PC-9 (cell line): ENCODE measurements around the gene RINL. TPM values are rescaled to one million over a fixed set of nuclear protein-coding genes. Genes with fewer than 3 reads are reported as not detected.

Experiments
- BruUV-seq: library from RNA; stranded (reverse); fragments of 400-500 nt; replicated peaks from 2 replicates; lab custom pipeline; 2021; lab: Mats Ljungman, UMichigan
- CTCF ChIA-PET: fragments of 300-600 bp; sonication (Branson Sonifier 250); formaldehyde crosslinking; loops from one replicate; lab custom pipeline; 2022; ENCODE audit warnings: antibody characterized with exemption; lab: Charles Lee
- POLR2A ChIA-PET: fragments of 300-600 bp; sonication (Branson Sonifier 250); formaldehyde crosslinking; loops from one replicate; lab custom pipeline; 2022; ENCODE audit warnings: antibody characterized with exemption; ENCODE audit not compliant: unreplicated experiment; lab: Charles Lee
- DNase-seq, 2 experiments: peaks; one replicate each; pipeline versions ENCODE4 v3.0.0 to v3.0.0-alpha.2; 2015 to 2022; ENCODE audit warnings: mixed read lengths in 1 of 2
- H2AFZ ChIP-seq: fragments of 200-600 bp; sonication (generic); 2 replicates; pipeline ENCODE4 v1.8.1; 2017; ENCODE audit warnings: antibody characterized with exemption
- H3F3A ChIP-seq: fragments of 200-600 bp; sonication (generic); 2 replicates; pipeline ENCODE4 v1.8.1; 2017; ENCODE audit warnings: antibody characterized with exemption, mild to moderate bottlenecking, low read depth; ENCODE audit not compliant: insufficient read depth
- H3K27ac ChIP-seq: fragments of 200-600 bp; sonication (generic); 2 replicates; pipeline ENCODE4 v1.6.1; 2016; ENCODE audit warnings: mixed run types
- H3K27me3 ChIP-seq: fragments of 200-600 bp; sonication (generic); 2 replicates; pipeline ENCODE4 v1.6.1; 2016; ENCODE audit warnings: low read depth, mixed run types; ENCODE audit not compliant: insufficient read depth
- H3K36me3 ChIP-seq: fragments of 200-600 bp; sonication (generic); 2 replicates; pipeline ENCODE4 v1.6.1; 2016; ENCODE audit warnings: low read depth, mixed run types
- H3K4me1 ChIP-seq: fragments of 200-600 bp; sonication (generic); replicated peaks from 2 replicates; pipeline ENCODE4 v1.6.1; 2016; ENCODE audit warnings: mixed run types; ENCODE audit not compliant: insufficient read depth
- H3K4me2 ChIP-seq: fragments of 200-600 bp; sonication (generic); 2 replicates; pipeline ENCODE4 v1.6.1; 2017; ENCODE audit warnings: mixed run types
- H3K4me3 ChIP-seq: fragments of 200-600 bp; sonication (generic); 2 replicates; pipeline ENCODE4 v1.6.1; 2016; ENCODE audit warnings: mixed run types
- H3K79me2 ChIP-seq: fragments of 200-600 bp; sonication (generic); 2 replicates; pipeline ENCODE4 v1.6.1; 2017; ENCODE audit warnings: low read depth, mixed run types
- H3K9me2 ChIP-seq: fragments of 200-600 bp; sonication (generic); 2 replicates; pipeline ENCODE4 v1.8.1; 2017; ENCODE audit warnings: mild to moderate bottlenecking; ENCODE audit not compliant: insufficient read depth
- H3K9me3 ChIP-seq: fragments of 200-600 bp; sonication (generic); 2 replicates; pipeline ENCODE4 v1.8.1; 2016; ENCODE audit warnings: low read depth; ENCODE audit not compliant: insufficient read depth
- H4K20me1 ChIP-seq: fragments of 200-600 bp; sonication (generic); 2 replicates; pipeline ENCODE4 v1.8.1; 2017; ENCODE audit not compliant: insufficient read depth
- CTCF ChIP-seq: fragments of 200-600 bp; sonication (generic); conservative IDR thresholded peaks from 2 replicates; pipeline ENCODE4 v1.6.1; 2017; ENCODE audit warnings: mixed run types, antibody characterized with exemption, mild to moderate bottlenecking, moderate library complexity
- EZH2 ChIP-seq: fragments of 200-600 bp; sonication (generic); IDR thresholded peaks from 2 replicates; pipeline ENCODE4 v1.8.0; 2017; ENCODE audit warnings: antibody characterized with exemption, low read depth
- intact Hi-C: fragments of 100-400 bp; cut with micrococcal nuclease; formaldehyde crosslinking; loops from one replicate; pipeline ENCODE4 v1.10.0; 2022; ENCODE audit not compliant: unreplicated experiment
- total RNA-seq: library from RNA; stranded (reverse); gene quantifications from 2 replicates; pipeline ENCODE4 v1.2.3, GENCODE V29; 2021

The RINL gene
- total RNA-seq, 1 experiment from 2014 or later: 10.3 TPM

GRCh38 chr19:38917516-38917915 lies 39.4 kb upstream of the RINL start:
- no peak for DNase-seq
- no peaks in the 10 kb centered on the region for H3K79me2 ChIP-seq
- H2AFZ ChIP-seq: no peak overlapping the region
- no peaks in the 10 kb centered on the region for H3K9me2 ChIP-seq
- TF ChIP-seq CTCF: no peak
- TF ChIP-seq EZH2: no peak
- no peaks in the 10 kb centered on the region for H4K20me1 ChIP-seq
- no peak overlapping the region for H3K27ac ChIP-seq
- no peaks in the 10 kb centered on the region for H3K27me3 ChIP-seq
- no peaks in the 10 kb centered on the region for H3K4me1 ChIP-seq
- H3K4me3 ChIP-seq: no peak overlapping the region
- H3K9me3 ChIP-seq: no peaks in the 10 kb centered on the region
- no peak overlapping the region for H3K4me2 ChIP-seq
- ChIA-PET CTCF (no interaction called here), POLR2A (no interaction called here)
- intact Hi-C loops: no loop called here
- BruUV-seq: no TSS peak
- H3F3A ChIP-seq: peaks cover 13% of the 10 kb centered on the region; the same call in 1 of the 2 replicates
- H3K36me3 ChIP-seq: no peaks in the 10 kb centered on the region

DNA sequence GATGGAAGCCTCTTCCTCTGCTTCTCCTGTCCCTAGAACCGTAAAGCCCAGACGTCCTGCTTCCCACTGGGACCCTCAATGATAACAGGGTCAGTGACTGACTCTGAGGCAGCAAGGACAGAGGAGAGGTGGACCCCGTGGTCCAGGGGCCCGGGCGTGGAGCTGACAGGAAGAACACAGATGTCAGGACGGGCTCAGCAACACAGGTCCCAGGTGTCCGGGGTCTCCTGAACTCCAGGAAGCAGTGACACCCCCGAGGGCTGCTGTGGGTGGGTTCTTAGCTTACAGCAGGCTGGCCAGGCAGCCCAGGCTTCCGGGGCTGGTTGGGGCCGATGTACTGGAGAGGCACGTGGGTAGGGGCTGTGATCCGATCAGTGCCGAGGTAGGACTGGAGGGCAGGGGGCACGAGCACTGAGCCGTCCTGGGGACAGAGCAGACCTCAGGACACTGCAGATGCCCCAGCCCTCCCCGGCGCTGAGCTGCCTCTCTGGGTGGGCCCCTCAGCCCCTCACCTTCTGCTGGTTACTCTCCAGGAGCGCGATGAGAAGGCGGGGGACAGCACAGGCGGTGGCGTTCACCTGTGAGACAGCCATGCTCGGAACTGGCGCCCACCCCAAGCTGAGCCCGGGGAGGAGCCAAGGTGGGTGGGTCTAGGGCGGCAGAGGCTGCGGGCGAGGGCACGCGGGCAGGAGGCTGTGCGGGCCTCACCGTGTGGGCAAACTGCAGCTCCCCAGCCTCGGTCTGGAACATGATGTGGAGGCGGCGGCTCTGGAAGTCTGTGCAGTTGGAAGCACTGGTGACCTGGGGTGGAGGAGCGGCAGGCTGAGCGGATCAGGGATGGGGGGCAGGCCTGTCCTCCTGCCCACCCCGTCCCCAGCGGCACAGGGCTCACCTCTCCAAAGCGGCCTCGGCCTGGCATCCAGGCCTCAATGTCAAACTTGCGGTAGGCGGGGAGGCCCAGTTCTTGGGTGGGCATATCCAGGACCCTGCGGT lies 37.5 kb upstream of the RINL start:
- no TSS peak for BruUV-seq
- H3K9me3 ChIP-seq: no peaks in the 10 kb centered on the region
- no peaks in the 10 kb centered on the region for H3K36me3 ChIP-seq
- H2AFZ ChIP-seq: no peak overlapping the region
- no peak overlapping the region for H3K4me3 ChIP-seq
- CTCF ChIA-PET: interaction anchor here (0.5 kb wide), 1 partner anchor 183 kb away, joined by 6 read pairs; no protein-coding TSS in a partner anchor
- H3K4me1 ChIP-seq: no peaks in the 10 kb centered on the region
- no peak for DNase-seq
- H3K4me2 ChIP-seq: no peak overlapping the region
- H4K20me1 ChIP-seq: no peaks in the 10 kb centered on the region
- POLR2A ChIA-PET: no interaction called here
- no peak overlapping the region for H3K27ac ChIP-seq
- no peaks in the 10 kb centered on the region for H3K9me2 ChIP-seq
- intact Hi-C loops: no loop called here
- H3F3A ChIP-seq: peaks cover 13% of the 10 kb centered on the region; the same call in 1 of the 2 replicates
- TF ChIP-seq EZH2 (no peak), CTCF (no peak)
- no peaks in the 10 kb centered on the region for H3K79me2 ChIP-seq
- no peaks in the 10 kb centered on the region for H3K27me3 ChIP-seq

- Histone ChIP-seq H3K27me3 (no peaks in the 10 kb centered on the region), H3K79me2 (no peaks in the 10 kb centered on the region), H2AFZ (no peak overlapping the region), H3K4me2 (no peak overlapping the region), H3K27ac (no peak overlapping the region), H3K36me3 (no peaks in the 10 kb centered on the region), H3K9me3 (no peaks in the 10 kb centered on the region), H3K4me1 (no peaks in the 10 kb centered on the region), H3K4me3 (no peak overlapping the region), H4K20me1 (no peaks in the 10 kb centered on the region), H3K9me2 (no peaks in the 10 kb centered on the region), H3F3A (peaks cover 8% of the 10 kb centered on the region; the same call in 1 of the 2 replicates)
- intact Hi-C loops: no loop called here
- TF ChIP-seq CTCF (no peak), EZH2 (no peak)
- BruUV-seq: no TSS peak
- ChIA-PET CTCF (interaction anchor here (0.6 kb wide), 1 partner anchor 1138 kb away, joined by 4 read pairs; no protein-coding TSS in a partner anchor), POLR2A (no interaction called here)
- no peak for DNase-seq
Observed at GRCh38 chr19:38913958-38914357, 35.9 kb upstream of the RINL start.
